GM23338 (cell line): Measurements from ENCODE around the gene CDH20.

ENCODE experiments used
- CTCF ChIP-seq, 2 experiments: fragments of 200-600 bp in 1 of 2; sonication (generic) in 1 of 2; conservative IDR thresholded peaks; 2 replicates each; pipeline versions ENCODE4 v1.5.1 to v1.6.1; 2016 to 2017; ENCODE audit warnings: antibody characterized with exemption in 2 of 2, low read depth in 2 of 2, mild to moderate bottlenecking in 2 of 2, moderate library complexity in 1 of 2
- EZH2 ChIP-seq: fragments of 200-600 bp; sonication (generic); IDR thresholded peaks from one replicate; pipeline ENCODE4 v1.8.0; 2017; ENCODE audit warnings: antibody characterized with exemption, mild to moderate bottlenecking, low read depth; ENCODE audit not compliant: unreplicated experiment
- EZH2phosphoT487 ChIP-seq: fragments of 200-600 bp; sonication (generic); IDR thresholded peaks from one replicate; pipeline ENCODE4 v1.8.1; 2018; ENCODE audit warnings: antibody characterized with exemption; ENCODE audit not compliant: unreplicated experiment
- NANOG ChIP-seq: IDR thresholded peaks from 2 replicates; pipeline ENCODE4 v1.6.1; 2016; ENCODE audit warnings: antibody characterized with exemption, borderline replicate concordance
- POLR2AphosphoS5 ChIP-seq: IDR thresholded peaks from 2 replicates; pipeline ENCODE4 v1.6.1; 2016; ENCODE audit warnings: antibody characterized with exemption, low read depth
- STAT1 ChIP-seq: IDR thresholded peaks from one replicate; pipeline ENCODE4 v1.6.1; 2016; ENCODE audit warnings: antibody characterized with exemption; ENCODE audit not compliant: unreplicated experiment
- TF ChIP-seq, protein P1 (sequence below): IDR thresholded peaks from one replicate; pipeline ENCODE4 v1.6.1; 2018; ENCODE audit warnings: antibody characterized with exemption; ENCODE audit not compliant: unreplicated experiment

DNA sequence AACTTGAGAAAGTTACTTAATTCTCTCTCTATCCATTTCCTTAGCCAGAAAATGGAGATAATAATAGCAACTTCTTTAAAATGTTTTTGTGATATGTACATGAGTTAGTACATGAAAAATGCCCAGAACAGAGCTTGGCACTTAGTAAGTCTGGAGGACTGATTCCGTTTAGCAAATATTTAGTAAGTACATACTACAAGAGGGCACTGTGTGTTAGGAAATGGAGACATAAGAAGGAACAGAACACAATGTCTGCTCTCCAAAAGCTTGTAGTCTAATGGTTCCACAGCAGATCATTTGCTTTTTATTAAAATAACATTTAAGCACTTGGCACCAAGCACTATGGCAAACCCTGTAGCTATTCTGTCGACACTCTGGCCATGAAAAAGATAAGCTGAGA, 47.5 kb upstream of the CDH20 start:
- no peak for TF ChIP-seq CTCF (conservative IDR thresholded peaks at IDR 0.05; ENCODE audit: low read depth in 2 of 2)
- TF ChIP-seq, protein P1, sequence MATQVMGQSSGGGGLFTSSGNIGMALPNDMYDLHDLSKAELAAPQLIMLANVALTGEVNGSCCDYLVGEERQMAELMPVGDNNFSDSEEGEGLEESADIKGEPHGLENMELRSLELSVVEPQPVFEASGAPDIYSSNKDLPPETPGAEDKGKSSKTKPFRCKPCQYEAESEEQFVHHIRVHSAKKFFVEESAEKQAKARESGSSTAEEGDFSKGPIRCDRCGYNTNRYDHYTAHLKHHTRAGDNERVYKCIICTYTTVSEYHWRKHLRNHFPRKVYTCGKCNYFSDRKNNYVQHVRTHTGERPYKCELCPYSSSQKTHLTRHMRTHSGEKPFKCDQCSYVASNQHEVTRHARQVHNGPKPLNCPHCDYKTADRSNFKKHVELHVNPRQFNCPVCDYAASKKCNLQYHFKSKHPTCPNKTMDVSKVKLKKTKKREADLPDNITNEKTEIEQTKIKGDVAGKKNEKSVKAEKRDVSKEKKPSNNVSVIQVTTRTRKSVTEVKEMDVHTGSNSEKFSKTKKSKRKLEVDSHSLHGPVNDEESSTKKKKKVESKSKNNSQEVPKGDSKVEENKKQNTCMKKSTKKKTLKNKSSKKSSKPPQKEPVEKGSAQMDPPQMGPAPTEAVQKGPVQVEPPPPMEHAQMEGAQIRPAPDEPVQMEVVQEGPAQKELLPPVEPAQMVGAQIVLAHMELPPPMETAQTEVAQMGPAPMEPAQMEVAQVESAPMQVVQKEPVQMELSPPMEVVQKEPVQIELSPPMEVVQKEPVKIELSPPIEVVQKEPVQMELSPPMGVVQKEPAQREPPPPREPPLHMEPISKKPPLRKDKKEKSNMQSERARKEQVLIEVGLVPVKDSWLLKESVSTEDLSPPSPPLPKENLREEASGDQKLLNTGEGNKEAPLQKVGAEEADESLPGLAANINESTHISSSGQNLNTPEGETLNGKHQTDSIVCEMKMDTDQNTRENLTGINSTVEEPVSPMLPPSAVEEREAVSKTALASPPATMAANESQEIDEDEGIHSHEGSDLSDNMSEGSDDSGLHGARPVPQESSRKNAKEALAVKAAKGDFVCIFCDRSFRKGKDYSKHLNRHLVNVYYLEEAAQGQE = no peak
- no peak for TF ChIP-seq EZH2phosphoT487
- no peak for TF ChIP-seq POLR2AphosphoS5
- no peak for TF ChIP-seq STAT1
- TF ChIP-seq EZH2 = no peak
- no peak for TF ChIP-seq NANOG
